ENCODE measurements around the gene CLK1. TPM values are rescaled to one million over a fixed set of nuclear protein-coding genes. Genes with fewer than 3 reads are reported as not detected.

CLK1 gene
- total and polyA plus RNA-seq, 2 of the 8 experiments (the other 6 are each of a cell fraction or from before 2014, with no cell fraction given), result 22.3 to 35.2 TPM

- H2BK20ac ChIP-seq (ENCODE audit: low read length), result no peak overlapping the region
- H3K27me3 ChIP-seq (replicated peaks in 1 of 4; ENCODE audit: control insufficient read depth in 3 of 4, extremely low read depth in 1 of 4, insufficient read depth in 3 of 4, low read length in 3 of 4), result no peaks in the 10 kb centered on the region
- peaks cover 2 to 9% (median 5%) of the 10 kb centered on the region in 4 experiments; a peak in 6 of 7 replicates for H3K4me1 ChIP-seq (replicated peaks in 1 of 4; ENCODE audit: control insufficient read depth in 3 of 4, insufficient read depth in 4 of 4, low read length in 3 of 4)
- no peak overlapping the region for H2BK5ac ChIP-seq (ENCODE audit: low read depth, low read length)
- H3K79me1 ChIP-seq (ENCODE audit: low read depth, low read length), result no peaks in the 10 kb centered on the region
- H2AFZ ChIP-seq (ENCODE audit: low read length), result peak overlapping the region; percentile 95
- no peak overlapping the region; the same call in 1 of the 2 replicates for H3K27ac ChIP-seq (ENCODE audit: low read depth, low read length)
- peak overlapping the region; percentile 75 for H4K91ac ChIP-seq (replicated peaks; ENCODE audit: insufficient read length, low read length)
- peak overlapping the region; percentile 34 for H3K56ac ChIP-seq (replicated peaks; ENCODE audit: insufficient read length, low read depth, low read length)
- TF ChIP-seq TAF1 (IDR thresholded peaks at IDR 0.05; ENCODE audit: low read depth, low read length) (0 out of 2 replicates have a peak, but pooled peaks have one; percentile 24), NANOG (IDR thresholded peaks at IDR 0.05; ENCODE audit: insufficient read depth, low read depth, low read length, poor library complexity, severe bottlenecking) (no peak)
- H4K20me1 ChIP-seq (replicated peaks in 1 of 2; ENCODE audit: control insufficient read depth in 1 of 2, insufficient read depth in 2 of 2, low read length in 2 of 2), result peaks cover 8 to 18% of the 10 kb centered on the region in 2 experiments
- no peak overlapping the region for H2AK5ac ChIP-seq (ENCODE audit: low read depth, low read length)
- peak overlapping the region; percentile 4; the same call in 1 of the 2 replicates for H4K8ac ChIP-seq (ENCODE audit: extremely low read depth, insufficient read depth, low read length)
- ChIA-PET CTCF (ENCODE audit: partially characterized antibody) (interaction anchor here (0.7 to 1.5 kb wide), 4 partner anchors 14 to 113 kb away, joined by 3 to 4 read pairs (median 3); no protein-coding TSS in a partner anchor), POLR2A (ENCODE audit: partially characterized antibody) (interaction anchor here (0.9 to 1.6 kb wide), 10 partner anchors 8 to 98 kb away, joined by 3 to 9 read pairs (median 4); partner anchors contain the start of gene CLK1)
- DNase-seq (ENCODE audit: low read depth in 1 of 2, low spot score in 2 of 2), result no peak
- no peak overlapping the region for H3K14ac ChIP-seq (ENCODE audit: insufficient read length)
- no peak for FAIRE-seq
- no peak overlapping the region for H3K4ac ChIP-seq (replicated peaks; ENCODE audit: insufficient read length, low read depth, low read length)
- H3K23ac ChIP-seq (ENCODE audit: insufficient read length), result no peak overlapping the region
- peak overlapping the region; percentile 53 to 67 for H3K4me2 ChIP-seq (ENCODE audit: insufficient read depth in 1 of 2, low read depth in 2 of 2, low read length in 2 of 2)
- WGBS, 2 experiments (ENCODE audit: extremely low coverage in 1 of 2, insufficient coverage in 1 of 2, insufficient read length in 1 of 2, insufficient replicate concordance in 2 of 2, low coverage in 1 of 2, low lambda C conversion rate in 2 of 2, missing lambda C conversion rate in 1 of 2), result 20% methylated on average over 11 of the region's 11 CpGs; no CpG with 5 or more reads in 1 of the 2 experiments
- no peak overlapping the region for H2BK120ac ChIP-seq (replicated peaks; ENCODE audit: low read depth, low read length)
- H4K5ac ChIP-seq (ENCODE audit: insufficient read length, low read depth, low read length), result peak overlapping the region; percentile 24
- H3K9me3 ChIP-seq (ENCODE audit: insufficient read depth in 2 of 2, low read depth in 1 of 2, low read length in 1 of 2), result no peaks in the 10 kb centered on the region
- peak overlapping the region; percentile 23 to 99 (median 91) for H3K4me3 ChIP-seq (ENCODE audit: extremely low read depth in 1 of 4, insufficient read depth in 2 of 4, low read depth in 3 of 4, low read length in 4 of 4)
- H3K79me2 ChIP-seq (ENCODE audit: control insufficient read depth in 1 of 2, insufficient read depth in 2 of 2, low read length in 2 of 2), result peaks cover 17 to 42% of the 10 kb centered on the region in 2 experiments
- H2BK12ac ChIP-seq (ENCODE audit: low read depth, low read length), result no peak overlapping the region
- H3K9ac ChIP-seq (replicated peaks in 1 of 4; ENCODE audit: extremely low read depth in 1 of 4, low read depth in 3 of 4, low read length in 3 of 4), result peak overlapping the region in 2 of 4 experiments; percentile 40 to 45; a peak in 4 of 7 replicates
- no peak overlapping the region for H3K18ac ChIP-seq (ENCODE audit: extremely low read depth, low read length)
- H3K36me3 ChIP-seq (ENCODE audit: control insufficient read depth in 2 of 4, insufficient read depth in 4 of 4, low read length in 3 of 4), result peaks cover 18 to 28% (median 23%) of the 10 kb centered on the region in 4 experiments
- peaks cover 9% of the 10 kb centered on the region for H3K23me2 ChIP-seq (ENCODE audit: low read depth, low read length)
- H2BK15ac ChIP-seq (ENCODE audit: low read length), result no peak overlapping the region; the same call in 1 of the 2 replicates
Measured at GRCh38 chr2:200810998-200811332, 53.5 kb downstream of the CLK1 start.

All from H1 (cell line).